CD4-positive, alpha-beta T cell (primary cell): ENCODE results near the gene CCDC116. TPM values are rescaled to one million over a fixed set of nuclear protein-coding genes. Genes with fewer than 3 reads are reported as not detected.

Experiments
- ATAC-seq: fragments of 200-7000 bp; cut with Tn5 transposase; one replicate; pipeline ENCODE4 v1.10.0; 2022; ENCODE audit warnings: mild to moderate bottlenecking; ENCODE audit not compliant: poor library complexity
- CTCF ChIA-PET: fragments of 350-600 bp; sonication (Branson Sonifier 250); formaldehyde crosslinking; loops from one replicate; lab custom pipeline; 2021; ENCODE audit warnings: antibody characterized with exemption, inconsistent platforms; lab: Charles Lee
- POLR2A ChIA-PET: fragments of 350-600 bp; sonication (Branson Sonifier 250); formaldehyde crosslinking; loops from one replicate; lab custom pipeline; 2021; ENCODE audit warnings: antibody characterized with exemption, inconsistent platforms; lab: Charles Lee
- DNase-seq, 14 experiments: peaks; one replicate each; pipeline ENCODE4 v3.0.0-alpha.2; 2013 to 2020; ENCODE audit warnings: mixed read lengths in 2 of 14
- H3K27ac ChIP-seq, 2 donors: one replicate each; pipeline versions ENCODE4 v1.5.1 to v1.7.0; 2013; ENCODE audit warnings: low read length in 2 of 2, low read depth in 1 of 2, mild to moderate bottlenecking in 1 of 2
- H3K27me3 ChIP-seq, 2 experiments: 1 replicate in 1 of 2; 2 replicates in 1 of 2; pipeline versions ENCODE4 v1.6.1 to v1.7.0; 2013; ENCODE audit warnings: low read length in 2 of 2, control low read depth in 1 of 2, mild to moderate bottlenecking in 1 of 2, moderate library complexity in 1 of 2; ENCODE audit not compliant: insufficient read depth in 2 of 2, control insufficient read depth in 1 of 2
- H3K36me3 ChIP-seq: one replicate; pipeline ENCODE4 v1.6.1; 2013; ENCODE audit warnings: low read length, control low read depth; ENCODE audit not compliant: insufficient read depth
- H3K4me1 ChIP-seq: one replicate; pipeline ENCODE4 v1.6.1; 2013; ENCODE audit warnings: low read length, control low read depth; ENCODE audit not compliant: insufficient read depth
- H3K4me3 ChIP-seq: one replicate; pipeline ENCODE4 v1.5.1; 2013; ENCODE audit warnings: mild to moderate bottlenecking, low read length, moderate library complexity
- H3K9me3 ChIP-seq, 2 experiments: 1 replicate in 1 of 2; 2 replicates in 1 of 2; pipeline versions ENCODE4 v1.6.1 to v1.7.0; 2013; ENCODE audit warnings: low read length in 2 of 2, mild to moderate bottlenecking in 2 of 2, control low read depth in 1 of 2, moderate library complexity in 1 of 2; ENCODE audit not compliant: control insufficient read depth in 1 of 2, insufficient read depth in 1 of 2
- H3K27ac Mint-ChIP-seq: one replicate; pipeline ENCODE4 v1.8.0; 2020; ENCODE audit warnings: mixed read lengths
- H3K27me3 Mint-ChIP-seq: one replicate; pipeline ENCODE4 v1.8.0; 2021; ENCODE audit warnings: mixed read lengths
- H3K36me3 Mint-ChIP-seq: one replicate; pipeline ENCODE4 v1.8.0; 2021; ENCODE audit warnings: low read depth, mixed read lengths
- H3K4me1 Mint-ChIP-seq: one replicate; pipeline ENCODE4 v1.8.0; 2021; ENCODE audit warnings: low read depth, mixed read lengths
- H3K4me3 Mint-ChIP-seq: one replicate; pipeline ENCODE4 v1.8.0; 2020; ENCODE audit warnings: mild to moderate bottlenecking, mixed read lengths
- H3K9me3 Mint-ChIP-seq: one replicate; pipeline ENCODE4 v1.8.0; 2020; ENCODE audit warnings: mixed read lengths
- intact Hi-C, 2 experiments: fragments of 100-400 bp; cut with DNase I in 1 of 2; cut with micrococcal nuclease in 1 of 2; formaldehyde crosslinking; loops; one replicate each; pipeline versions ENCODE4 v1.15.1 to v1.9.0; 2023 to 2025; cut with DNase I, micrococcal nuclease
- total RNA-seq, 174 experiments: library from RNA in 2 of 174; stranded (reverse) in 2 of 174; gene quantifications; one replicate each; pipeline ENCODE4 v1.2.3 and lab custom pipeline; 2021 to 2026
- TF ChIP-seq, protein P1 (sequence below): fragments of 200-600 bp; IDR thresholded peaks from one replicate; pipeline ENCODE4 v1.8.0; 2022; ENCODE audit warnings: antibody characterized with exemption, mild to moderate bottlenecking

The CCDC116 gene
- total RNA-seq, 2 experiments from 2014 or later, result 0.14 to 0.20 TPM

DNA sequence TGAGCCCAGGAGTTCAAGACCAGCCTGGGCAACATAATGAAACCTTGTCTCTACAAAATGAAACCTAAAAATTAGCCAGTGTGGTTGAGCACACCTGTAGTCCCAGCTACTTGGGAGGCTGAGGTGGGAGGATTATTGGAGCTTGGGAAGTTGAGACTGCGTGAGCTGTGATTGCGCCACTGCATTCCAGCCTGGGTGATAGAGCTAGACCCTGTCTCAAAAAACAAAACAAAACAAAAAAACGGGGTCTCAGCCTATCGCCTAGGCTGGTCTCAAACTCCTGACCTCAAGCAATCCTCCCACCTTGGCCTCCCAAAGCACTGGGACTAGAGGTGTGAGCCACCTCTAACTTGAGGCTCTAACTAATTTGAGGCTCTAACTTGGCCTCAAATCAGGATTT, 46.8 kb downstream of the CCDC116 start:
- H3K27me3 ChIP-seq, result no peaks in the 10 kb centered on the region
- peaks cover 55% of the 10 kb centered on the region for H3K36me3 ChIP-seq
- ChIA-PET POLR2A (no interaction called here), CTCF (no interaction called here)
- intact Hi-C loops, result no loop called here
- DNase-seq (no peak), ATAC-seq (no peak)
- no peak overlapping the region for H3K27ac ChIP-seq
- H3K27me3 Mint-ChIP-seq, result no peaks in the 10 kb centered on the region
- no peaks in the 10 kb centered on the region for H3K9me3 ChIP-seq
- TF ChIP-seq, protein P1, sequence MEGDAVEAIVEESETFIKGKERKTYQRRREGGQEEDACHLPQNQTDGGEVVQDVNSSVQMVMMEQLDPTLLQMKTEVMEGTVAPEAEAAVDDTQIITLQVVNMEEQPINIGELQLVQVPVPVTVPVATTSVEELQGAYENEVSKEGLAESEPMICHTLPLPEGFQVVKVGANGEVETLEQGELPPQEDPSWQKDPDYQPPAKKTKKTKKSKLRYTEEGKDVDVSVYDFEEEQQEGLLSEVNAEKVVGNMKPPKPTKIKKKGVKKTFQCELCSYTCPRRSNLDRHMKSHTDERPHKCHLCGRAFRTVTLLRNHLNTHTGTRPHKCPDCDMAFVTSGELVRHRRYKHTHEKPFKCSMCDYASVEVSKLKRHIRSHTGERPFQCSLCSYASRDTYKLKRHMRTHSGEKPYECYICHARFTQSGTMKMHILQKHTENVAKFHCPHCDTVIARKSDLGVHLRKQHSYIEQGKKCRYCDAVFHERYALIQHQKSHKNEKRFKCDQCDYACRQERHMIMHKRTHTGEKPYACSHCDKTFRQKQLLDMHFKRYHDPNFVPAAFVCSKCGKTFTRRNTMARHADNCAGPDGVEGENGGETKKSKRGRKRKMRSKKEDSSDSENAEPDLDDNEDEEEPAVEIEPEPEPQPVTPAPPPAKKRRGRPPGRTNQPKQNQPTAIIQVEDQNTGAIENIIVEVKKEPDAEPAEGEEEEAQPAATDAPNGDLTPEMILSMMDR, result no peak
- H3K36me3 Mint-ChIP-seq, result peaks cover 62% of the 10 kb centered on the region
- H3K4me3 Mint-ChIP-seq, result no peak overlapping the region
- H3K4me1 ChIP-seq, result no peaks in the 10 kb centered on the region
- no peak overlapping the region for H3K4me3 ChIP-seq
- H3K9me3 Mint-ChIP-seq, result no peaks in the 10 kb centered on the region
- no peak overlapping the region for H3K27ac Mint-ChIP-seq
- H3K4me1 Mint-ChIP-seq, result no peaks in the 10 kb centered on the region

DNA sequence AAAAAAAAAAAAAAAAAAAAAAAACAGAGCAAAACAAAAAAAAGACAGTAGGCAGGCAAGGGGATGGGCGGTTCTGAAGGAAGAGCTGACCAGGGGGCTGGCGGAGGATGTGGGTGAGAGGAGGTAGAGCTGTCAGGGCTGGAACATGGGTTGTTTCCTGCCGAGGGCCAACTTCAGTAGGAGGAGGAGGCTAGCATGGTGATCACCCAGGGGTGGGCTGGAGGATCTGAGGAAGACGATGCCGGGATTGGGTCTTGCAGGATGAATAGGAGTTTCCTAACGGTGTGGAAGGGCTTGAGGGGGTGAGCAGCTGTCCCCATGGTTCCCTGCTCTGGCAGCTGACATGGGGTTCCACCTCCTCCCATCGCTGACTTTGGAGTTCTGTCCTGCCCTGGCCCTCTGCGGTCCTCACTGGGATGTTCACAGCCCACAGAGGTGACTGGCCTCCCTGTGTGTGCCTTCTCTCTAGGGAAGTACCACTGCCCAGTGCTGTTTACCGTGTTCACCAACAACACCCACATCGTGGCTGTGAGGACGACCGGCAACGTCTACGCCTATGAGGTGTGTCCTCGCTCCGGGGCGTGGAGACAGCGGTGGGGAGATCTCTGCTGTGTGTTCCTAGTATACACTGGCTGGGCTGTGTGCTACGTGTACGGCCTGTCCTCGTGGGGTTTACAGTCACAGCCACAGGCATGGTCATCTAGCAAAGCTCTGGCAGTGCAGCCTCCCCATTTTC, 48.4 kb downstream of the CCDC116 start:
- DNase-seq, result no peak
- Mint-ChIP-seq H3K36me3 (peaks cover 62% of the 10 kb centered on the region), H3K4me1 (no peaks in the 10 kb centered on the region), H3K4me3 (no peak overlapping the region), H3K27me3 (no peaks in the 10 kb centered on the region), H3K27ac (no peak overlapping the region), H3K9me3 (no peaks in the 10 kb centered on the region)
- no peak for ATAC-seq
- ChIA-PET POLR2A (no interaction called here), CTCF (no interaction called here)
- H3K4me3 ChIP-seq, result no peak overlapping the region
- TF ChIP-seq, protein P1, result no peak
- no peaks in the 10 kb centered on the region for H3K9me3 ChIP-seq
- H3K36me3 ChIP-seq, result peaks cover 53% of the 10 kb centered on the region
- H3K27me3 ChIP-seq, result no peaks in the 10 kb centered on the region
- no peak overlapping the region for H3K27ac ChIP-seq
- no peaks in the 10 kb centered on the region for H3K4me1 ChIP-seq
- intact Hi-C loops, result no loop called here

DNA sequence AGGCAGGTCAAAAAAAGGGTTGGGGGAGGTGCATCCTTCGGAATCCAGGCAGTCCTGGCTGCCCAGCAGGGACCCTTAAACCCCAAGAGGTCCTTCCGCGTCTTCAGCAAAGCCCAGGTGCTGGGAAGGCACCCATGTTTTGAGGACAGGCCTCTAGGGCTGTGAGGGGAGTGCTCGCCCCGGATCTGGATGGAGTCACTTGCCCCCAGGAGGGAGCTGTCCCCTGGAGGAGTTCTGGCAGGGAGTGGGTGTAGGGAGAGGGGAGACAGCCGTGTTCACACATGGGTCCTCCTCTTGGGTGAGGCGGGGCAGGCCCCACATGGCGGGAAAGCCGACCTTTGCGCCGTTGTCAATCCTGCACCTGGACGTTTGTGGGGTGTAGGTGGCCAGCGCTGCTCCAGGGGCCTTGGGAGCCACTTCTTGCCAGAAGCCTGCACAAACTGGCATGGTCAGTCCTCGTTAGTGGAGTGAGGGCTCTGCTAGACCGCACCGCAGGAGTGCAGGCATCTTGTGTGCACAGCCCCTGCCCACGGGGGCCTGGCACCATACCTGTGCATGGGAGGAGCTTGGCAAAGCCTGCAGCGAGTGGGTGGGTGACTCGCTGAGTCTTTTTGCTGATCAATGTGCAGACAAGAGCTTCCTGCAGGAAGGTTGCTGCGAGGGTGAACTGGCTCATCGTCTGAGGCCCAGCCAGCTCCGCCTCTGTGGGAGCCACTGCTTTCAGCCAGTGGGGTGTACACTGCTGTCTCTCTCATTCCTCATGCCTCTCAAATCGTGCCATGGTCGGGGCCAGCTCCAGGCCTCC, 49.2 kb downstream of the CCDC116 start:
- POLR2A ChIA-PET, result no interaction called here
- H3K36me3 Mint-ChIP-seq, result peaks cover 56% of the 10 kb centered on the region
- ATAC-seq, result no peak

More for the DNA sequence above, 49.2 kb downstream of the CCDC116 start:
- Mint-ChIP-seq H3K4me1 (no peaks in the 10 kb centered on the region), H3K27ac (no peak overlapping the region), H3K27me3 (no peaks in the 10 kb centered on the region), H3K4me3 (no peak overlapping the region), H3K9me3 (no peaks in the 10 kb centered on the region)
- no peak for DNase-seq
- no peaks in the 10 kb centered on the region for H3K27me3 ChIP-seq
- intact Hi-C loops, result no loop called here
- H3K36me3 ChIP-seq, result peaks cover 60% of the 10 kb centered on the region
- H3K9me3 ChIP-seq, result no peaks in the 10 kb centered on the region
- CTCF ChIA-PET, result no interaction called here
- no peaks in the 10 kb centered on the region for H3K4me1 ChIP-seq
- no peak overlapping the region for H3K4me3 ChIP-seq
- no peak overlapping the region for H3K27ac ChIP-seq
- TF ChIP-seq, protein P1, result no peak
